Left ventricle myocardium superior (tissue), 1 donor: Measurements from ENCODE around the gene ZNF407. TPM values are rescaled to one million over a fixed set of nuclear protein-coding genes. Genes with fewer than 3 reads are reported as not detected.

ENCODE experiments used
- ATAC-seq: fragments of 200-7000 bp; cut with Tn5 transposase; one replicate; pipeline ENCODE4 v1.9.1; 2020; ENCODE audit warnings: mild to moderate bottlenecking, moderate library complexity
- DNase-seq: peaks from one replicate; pipeline ENCODE4 v3.0.0-alpha.2; 2020
- intact Hi-C: fragments of 100-400 bp; cut with micrococcal nuclease; formaldehyde crosslinking; loops from one replicate; pipeline ENCODE4 v1.11.0; 2022
- total RNA-seq: library from RNA; stranded (reverse); fragmentation: NEBNext Ultra II Directional; extraction: Animal tissue kit (Norgen Biotek cat#: 25700); gene quantifications from one replicate; pipeline ENCODE4 v1.2.1, GENCODE V29; 2021
- donor health status: DM: no; HTN: yes; CAD: no; lungs with severe emphysema.

The ZNF407 gene
- total RNA-seq, 1 donor from 2014 or later: 12.0 TPM

DNA sequence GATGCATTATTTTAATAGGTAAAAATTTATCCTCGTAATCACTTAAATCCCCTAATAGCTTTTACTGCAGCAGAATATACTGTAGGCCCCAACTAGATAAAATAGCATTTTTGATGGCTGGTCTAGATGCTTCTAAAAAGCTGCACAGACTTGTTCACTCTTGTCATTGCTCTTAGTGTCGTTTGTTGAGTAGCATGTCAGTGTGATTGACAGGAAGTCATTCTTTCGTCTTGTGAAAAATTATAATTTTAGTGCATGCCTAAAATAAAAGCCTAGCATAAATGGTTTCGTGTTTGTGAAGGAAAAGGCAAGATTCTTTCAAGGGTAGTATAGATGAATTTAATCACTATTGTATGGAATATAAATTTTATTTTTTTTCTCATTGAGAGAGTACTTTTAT lies 336.3 kb downstream of the ZNF407 start:
- no peak for ATAC-seq
- intact Hi-C loops: no loop called here
- DNase-seq: no peak

DNA sequence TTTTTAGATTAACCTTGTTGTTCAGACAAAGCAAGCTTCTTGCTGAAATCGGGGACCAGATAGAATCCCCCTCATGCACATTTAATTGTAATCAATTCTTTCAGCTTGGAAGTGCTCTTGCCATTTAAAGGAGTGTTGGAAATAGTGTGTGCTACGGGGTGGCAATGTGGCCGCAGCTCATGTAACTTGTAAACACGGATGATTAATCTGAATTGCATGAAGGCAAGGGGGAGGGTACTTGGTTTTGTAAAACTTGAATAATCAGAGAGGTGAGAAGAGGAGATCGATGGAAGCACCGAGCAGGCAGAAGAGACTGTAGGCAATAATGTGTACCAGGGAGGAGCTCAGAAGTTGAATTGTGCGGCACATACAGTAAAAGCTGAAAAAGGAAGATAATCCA lies 337.8 kb downstream of the ZNF407 start:
- DNase-seq: no peak
- no peak for ATAC-seq
- intact Hi-C loops: no loop called here

DNA sequence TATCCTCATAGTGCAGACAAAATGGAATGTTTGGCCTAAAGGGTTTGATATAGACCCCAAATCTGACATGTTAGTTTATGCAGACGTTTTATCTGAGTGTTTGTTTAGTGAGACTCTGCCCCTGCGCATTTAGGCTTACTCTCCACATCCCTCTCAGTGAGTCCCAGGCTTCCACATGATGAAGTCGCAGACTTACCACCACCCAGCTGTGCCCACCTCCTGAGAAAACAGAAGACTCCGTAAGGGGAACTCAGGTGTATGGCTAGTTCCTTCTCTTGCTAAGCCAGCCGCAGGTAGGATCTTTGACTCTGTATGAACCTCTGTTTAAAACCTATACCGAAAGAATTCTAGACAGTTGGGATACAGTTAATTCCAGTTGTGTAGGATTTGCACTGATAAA lies 338.7 kb downstream of the ZNF407 start:
- DNase-seq (no peak), ATAC-seq (no peak)
- intact Hi-C loops: no loop called here

DNA sequence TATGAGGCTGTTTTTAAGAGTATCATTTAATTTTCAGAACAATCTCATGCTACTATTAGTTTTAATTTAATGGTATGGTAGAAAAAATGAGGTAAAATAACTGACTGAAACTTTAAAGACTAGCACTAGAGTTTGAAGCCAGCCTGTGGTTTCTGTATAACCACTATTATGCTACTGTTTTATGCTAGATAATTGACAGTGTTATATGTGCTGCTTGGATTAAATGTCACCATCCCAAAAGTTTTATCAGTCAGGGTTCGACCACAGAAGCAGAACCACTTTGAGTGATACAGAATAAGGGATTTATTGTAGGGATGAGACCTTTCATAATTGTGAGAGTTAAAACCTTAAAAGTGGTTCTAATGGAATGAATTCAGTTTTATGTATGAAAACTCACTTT lies 339.6 kb downstream of the ZNF407 start:
- no peak for ATAC-seq
- intact Hi-C loops: no loop called here

DNA sequence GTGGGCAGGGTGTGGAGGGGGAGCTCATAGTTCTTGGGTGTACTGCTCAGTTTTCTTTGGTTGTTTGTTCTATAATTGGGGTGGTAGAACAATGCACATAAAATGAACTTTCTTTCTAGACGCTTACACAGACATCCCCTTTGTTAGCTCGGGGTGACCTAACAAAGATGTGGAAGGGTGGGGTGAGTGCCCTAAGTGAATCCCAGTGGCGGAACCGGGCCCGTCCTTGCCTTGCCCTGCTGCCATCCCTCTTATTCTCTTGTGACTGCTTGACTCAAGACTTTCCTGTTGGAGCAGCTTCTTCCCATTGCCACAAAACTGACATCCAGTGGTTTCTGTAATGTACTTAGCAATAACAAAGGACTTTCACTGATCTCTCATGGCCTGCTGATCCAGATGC lies 343.2 kb downstream of the ZNF407 start:
- no peak for ATAC-seq
- intact Hi-C loops: no loop called here
- DNase-seq: no peak

More for the DNA sequence above, 339.6 kb downstream of the ZNF407 start:
- DNase-seq: no peak

DNA sequence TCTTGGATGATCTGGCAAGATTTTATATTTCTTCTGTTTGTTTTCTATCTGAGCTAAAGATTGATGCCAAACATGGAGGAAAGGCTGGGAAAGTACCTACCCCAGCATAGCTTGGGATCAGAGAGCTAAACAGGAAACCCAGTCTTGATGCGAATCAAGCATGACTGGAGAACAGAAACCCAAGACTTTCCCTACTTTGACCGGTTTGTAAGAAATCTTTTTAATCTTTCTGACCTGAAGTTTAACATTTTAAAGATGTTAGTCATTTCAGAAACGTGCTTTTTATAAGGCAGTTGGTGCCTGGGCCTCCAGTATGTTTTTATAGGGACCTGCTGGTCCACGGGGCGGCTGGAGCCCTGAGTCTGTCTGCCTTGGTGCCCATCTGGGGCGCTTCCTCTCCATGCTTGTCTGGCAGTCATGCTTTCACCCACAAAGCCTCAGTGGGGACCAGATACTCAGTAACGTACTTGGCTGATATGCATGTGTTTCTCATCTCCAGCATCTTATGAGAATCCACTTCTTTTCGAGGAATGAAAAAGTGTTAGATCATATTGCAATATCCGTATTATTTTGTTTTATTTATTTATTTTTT lies 344.7 kb downstream of the ZNF407 start:
- no peak for ATAC-seq
- DNase-seq: no peak

DNA sequence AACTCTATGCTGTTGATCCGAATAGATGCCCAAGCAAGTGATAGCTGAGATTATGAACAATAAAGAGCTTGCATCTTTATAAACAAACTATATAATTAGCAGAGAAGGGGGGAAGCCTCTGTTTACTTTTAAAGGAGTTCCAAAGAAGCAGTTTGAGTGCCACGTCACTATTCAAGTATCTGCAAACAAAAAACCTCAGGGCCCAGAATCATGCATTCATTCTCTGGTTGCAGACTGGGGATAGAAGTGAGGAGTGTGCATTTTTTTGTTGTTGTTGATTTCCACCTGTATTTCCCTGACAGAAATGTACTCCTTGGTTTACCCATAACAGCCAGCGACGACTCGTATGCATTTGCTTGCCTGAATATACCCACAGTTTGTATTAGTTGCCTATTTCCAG lies 347.0 kb downstream of the ZNF407 start:
- ATAC-seq: no peak
- intact Hi-C loops: no loop called here
- DNase-seq: no peak

More for the DNA sequence above, 344.7 kb downstream of the ZNF407 start:
- intact Hi-C loops: no loop called here

DNA sequence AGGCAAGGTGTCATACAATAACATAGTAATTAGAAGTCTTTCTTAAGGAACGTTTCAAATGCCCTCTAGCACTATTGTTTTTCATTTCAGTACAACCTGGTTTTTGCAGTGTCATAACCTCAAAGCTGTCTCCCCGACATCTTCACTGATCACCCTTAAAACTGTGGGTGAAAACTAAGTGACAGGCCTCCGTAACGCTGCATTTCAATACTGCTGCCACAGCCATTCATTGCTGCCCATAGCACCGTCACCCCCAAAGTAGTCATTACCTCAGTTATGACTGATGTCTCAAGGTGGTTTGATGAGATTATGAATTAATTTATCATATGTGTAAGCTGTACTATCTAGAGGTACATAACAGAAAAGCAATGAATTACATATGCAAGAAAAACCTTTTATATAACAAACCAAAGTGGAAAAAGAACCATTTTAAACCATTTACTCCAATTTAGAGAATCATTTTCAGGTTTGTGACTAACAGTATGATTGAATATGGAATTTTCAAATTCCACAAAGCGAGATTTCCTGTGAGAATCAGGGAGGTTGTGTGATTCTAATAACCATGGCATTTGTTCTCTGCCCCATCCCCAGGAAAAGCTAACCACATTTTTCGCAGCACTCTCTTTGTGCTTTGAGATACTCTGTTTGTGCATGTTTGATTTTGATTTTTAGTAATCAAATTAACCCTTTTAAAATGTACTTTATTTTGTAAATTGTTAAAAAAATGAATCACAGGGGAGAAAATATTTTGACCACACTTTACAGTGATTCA lies 348.3 kb downstream of the ZNF407 start:
- DNase-seq: no peak
- ATAC-seq: no peak
- intact Hi-C loops: no loop called here

DNA sequence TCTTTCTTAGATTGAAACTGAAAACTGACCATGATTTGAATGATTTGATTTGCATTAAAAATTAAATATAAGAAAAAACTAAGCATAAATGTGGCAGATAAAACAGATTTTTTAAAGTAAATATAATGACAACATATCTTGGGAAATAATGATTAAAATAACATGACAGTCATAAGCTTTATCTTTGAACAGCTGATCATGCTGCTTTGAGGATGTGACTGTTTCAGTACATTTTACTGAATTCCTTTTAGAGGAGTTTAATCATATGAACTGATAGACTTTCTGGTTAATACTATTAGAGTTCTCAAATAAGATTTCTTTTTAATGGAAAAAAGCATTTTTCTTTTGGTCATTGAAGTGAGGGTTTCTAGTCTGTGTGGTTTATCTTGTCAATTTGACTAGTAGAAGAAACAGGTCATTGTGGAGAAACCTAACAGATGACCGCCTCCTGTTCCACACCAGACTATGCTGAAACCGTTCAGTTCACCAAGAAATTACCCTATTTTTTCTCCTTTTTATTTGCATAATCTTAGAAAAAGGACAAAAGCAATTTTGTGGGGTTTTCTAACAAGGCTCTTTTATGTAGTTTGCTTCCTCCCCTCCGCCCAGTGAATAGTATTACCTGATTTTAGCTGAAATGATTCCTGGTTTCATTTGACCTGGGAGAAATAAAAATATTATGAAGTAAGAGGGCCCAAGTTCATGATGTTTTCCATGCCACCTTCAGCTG lies 349.1 kb downstream of the ZNF407 start:
- intact Hi-C loops: no loop called here
- ATAC-seq (no peak), DNase-seq (no peak)

DNA sequence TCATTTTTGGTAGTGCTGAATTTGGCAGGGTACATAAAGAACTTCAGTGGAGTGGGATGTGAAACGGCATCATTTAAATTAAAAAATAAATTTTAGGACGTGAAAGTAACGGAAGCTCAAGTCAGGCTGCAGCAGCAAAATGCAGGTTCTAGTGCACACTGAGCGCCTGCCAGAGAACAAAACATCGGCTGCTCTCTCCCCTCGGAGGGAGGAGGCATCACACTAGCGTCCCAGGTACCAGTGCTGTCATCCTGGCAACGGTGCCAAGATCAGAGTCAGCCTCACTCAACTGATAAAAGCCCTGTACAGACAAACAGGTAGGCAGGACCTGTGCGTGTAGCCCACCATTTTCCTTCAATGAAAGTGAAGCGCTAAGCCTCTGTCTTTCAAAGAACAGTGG lies 349.7 kb downstream of the ZNF407 start:
- intact Hi-C loops: no loop called here
- ATAC-seq (no peak), DNase-seq (no peak)

DNA sequence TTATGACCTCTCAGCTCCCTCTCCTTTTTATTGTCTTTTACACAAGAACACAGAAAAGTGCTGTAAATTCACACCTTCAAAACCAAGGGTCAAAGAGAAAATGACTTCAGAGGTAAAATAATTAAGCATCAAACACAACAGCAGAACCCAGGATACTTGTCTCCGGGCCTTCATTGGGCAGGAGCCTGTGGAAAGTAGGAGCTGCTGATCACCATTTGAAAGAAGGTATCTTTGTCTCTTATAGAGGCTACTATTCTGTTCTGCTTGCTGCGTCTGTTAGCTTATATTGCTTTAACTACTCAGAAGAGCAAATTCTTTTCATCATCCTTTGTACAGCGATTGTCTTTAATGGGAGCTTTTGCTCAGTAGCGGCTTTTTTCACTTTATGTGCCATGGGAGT lies 350.2 kb downstream of the ZNF407 start:
- ATAC-seq (no peak), DNase-seq (no peak)
- intact Hi-C loops: no loop called here

DNA sequence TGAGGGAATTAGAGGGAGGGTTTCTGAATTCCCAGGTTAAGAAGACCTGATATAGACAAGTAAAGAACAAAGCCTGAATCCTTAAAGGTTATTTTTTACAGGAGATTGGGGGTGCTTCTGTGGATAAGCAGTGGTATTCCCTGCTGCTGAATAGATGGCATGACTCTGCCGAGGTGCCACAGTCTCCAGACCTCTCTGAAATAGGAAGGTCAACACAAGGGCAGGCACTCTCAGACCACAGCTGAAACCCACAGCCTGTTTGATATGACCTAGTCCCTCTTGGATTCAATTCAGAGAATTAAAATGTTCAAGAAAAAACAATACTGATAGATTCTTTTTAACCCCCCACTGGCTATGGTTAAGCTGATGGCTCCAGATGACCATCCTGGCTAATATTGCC lies 351.9 kb downstream of the ZNF407 start:
- DNase-seq (no peak), ATAC-seq (peak; percentile 54)
- intact Hi-C loops: no loop called here

DNA sequence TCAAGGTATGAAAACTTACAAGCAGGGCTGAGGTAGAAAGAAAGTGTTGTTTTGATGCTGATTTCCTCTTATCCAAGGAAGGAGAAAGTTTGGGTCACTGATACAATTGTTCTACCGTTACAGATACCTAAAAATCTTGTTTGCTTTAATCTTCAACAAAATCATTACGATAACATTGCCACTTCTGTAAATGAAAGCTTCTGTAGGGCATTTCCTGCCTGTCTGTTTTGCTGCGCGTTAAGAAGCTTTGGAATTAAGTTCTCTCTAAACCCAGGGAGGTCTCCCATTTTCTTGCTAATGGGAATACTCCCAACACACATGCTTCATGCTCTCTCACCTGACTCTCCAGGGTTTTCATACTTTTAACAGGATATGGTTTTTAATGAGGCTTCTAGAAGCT lies 352.8 kb downstream of the ZNF407 start:
- ATAC-seq: no peak
- no peak for DNase-seq
- intact Hi-C loops: no loop called here

DNA sequence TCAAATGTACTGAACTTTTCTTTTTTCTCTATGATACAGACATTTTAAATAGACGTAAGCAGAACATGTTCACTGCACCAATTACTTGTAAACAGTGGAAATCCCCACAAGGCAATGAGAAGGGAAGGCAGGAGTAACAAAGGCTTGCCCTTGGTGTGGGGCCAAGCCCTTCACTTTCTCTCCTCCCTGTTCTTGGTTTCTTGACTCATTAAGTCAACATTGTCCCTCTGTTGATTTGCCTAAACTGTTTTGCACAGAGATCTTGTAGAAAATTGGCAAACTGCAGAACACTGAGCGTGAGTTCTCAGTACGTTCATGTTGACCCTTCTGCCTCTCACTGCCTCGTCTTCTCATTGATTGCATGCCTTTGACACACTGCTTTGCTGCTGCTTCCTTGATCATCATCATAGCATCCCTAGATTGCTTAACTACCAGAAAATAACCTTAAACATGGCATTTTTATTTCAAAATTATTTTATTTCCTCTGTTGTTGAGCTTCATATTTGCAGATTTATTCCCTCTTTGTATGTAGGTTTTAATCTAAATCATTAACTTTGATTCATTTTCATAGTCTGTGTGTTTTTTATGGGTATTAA lies 353.6 kb downstream of the ZNF407 start:
- DNase-seq (peak; percentile 49), ATAC-seq (peak; percentile 85)
- intact Hi-C loops: no loop called here

DNA sequence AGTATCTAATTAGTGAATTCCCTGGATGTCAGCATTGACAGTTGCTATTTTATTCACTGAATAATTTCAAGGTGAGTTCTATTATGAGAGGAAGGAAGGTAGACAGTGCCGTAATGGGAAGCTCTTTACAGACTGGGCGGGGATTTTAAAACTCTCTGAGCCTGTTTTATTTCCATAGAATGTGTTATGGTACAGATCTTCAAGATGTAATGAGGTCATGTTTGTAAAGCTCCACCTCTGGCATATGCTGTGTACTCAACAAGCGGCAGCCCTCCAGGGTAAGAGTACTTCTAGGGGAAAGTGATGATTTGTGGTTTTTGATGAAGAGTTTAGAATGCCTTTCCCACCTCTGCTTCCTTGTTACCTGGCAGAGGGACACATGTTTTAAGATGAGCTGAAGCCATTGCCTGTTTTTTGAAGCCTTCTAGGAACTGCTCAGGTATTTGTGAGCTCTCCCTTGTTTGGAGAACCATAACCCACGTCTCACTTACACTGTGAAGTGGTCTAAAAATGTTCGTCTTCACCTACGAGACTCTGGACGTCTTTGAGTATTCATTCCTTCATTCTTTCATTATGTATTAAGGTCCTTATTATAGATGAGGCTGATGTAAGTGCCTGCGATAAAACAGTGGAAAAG lies 360.0 kb downstream of the ZNF407 start:
- DNase-seq (no peak), ATAC-seq (no peak)
- intact Hi-C loops: no loop called here

DNA sequence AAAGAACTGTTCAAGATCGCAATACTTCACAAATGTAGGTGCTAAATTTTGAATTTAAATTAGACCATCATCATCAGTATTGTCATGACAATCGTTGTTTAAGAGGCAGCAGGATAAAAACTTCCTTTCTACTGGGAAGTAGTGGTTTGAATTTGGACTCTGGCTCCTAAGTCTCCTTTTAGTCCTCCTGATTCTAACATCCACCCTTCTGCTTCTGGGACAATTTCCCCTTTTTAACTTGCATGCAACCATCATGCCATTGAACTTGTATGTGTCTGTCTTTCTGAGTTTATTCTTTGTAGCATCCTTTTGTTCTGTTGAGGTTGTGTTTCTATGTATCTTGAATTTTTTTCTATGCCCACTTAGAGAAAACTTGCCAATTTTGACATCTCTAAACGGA lies 361.5 kb downstream of the ZNF407 start:
- DNase-seq (no peak), ATAC-seq (no peak)
- intact Hi-C loops: no loop called here

DNA sequence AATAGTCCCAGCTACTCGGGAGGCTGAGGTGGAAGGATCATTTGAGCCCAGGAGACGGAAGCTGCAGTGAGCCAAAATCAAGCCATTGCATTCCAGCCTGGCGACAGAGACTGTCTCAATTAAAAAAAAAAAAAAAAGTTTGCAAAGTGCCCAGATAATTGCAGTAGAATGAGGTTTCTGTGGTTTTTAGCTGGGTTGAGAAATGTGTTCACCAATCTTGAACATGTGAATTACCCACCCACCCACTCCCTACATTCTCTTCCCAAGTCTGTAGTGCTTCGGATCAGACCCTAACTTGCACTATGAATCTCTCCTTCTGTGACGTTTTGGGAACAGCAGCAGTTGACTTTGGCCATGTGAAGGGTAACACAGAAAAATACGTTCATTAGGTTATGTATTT lies 363.9 kb downstream of the ZNF407 start:
- intact Hi-C loops: no loop called here
- ATAC-seq (no peak), DNase-seq (no peak)

DNA sequence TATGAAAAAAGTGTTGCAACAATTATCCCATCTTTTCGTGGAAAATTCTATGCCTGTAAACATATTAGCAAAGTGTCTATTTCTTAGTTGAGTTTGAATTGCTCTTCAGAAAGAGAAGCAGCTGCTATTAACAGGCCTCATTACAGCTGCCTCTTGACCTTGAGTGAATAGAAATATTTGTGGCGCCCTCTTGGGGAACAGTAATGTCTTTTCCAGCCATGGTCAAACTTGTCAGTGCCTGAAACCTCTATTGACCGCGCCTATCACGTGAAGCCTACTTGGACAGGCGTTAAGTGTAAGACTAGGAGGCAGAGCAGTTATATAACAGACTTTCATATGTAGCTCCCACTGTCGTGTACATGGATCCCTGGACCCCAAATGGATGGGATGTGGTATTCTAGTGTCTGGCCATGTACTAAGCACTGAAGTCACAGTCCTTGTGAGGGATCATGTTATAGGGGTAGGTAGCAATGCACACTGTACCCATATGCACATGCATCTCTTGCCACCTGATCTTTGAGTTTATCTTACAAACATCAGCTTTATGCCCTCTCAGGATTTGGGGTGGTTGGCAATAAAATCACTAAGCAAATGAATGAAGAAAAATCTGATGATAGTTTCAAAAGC lies 366.3 kb downstream of the ZNF407 start:
- intact Hi-C loops: no loop called here
- DNase-seq: no peak

DNA sequence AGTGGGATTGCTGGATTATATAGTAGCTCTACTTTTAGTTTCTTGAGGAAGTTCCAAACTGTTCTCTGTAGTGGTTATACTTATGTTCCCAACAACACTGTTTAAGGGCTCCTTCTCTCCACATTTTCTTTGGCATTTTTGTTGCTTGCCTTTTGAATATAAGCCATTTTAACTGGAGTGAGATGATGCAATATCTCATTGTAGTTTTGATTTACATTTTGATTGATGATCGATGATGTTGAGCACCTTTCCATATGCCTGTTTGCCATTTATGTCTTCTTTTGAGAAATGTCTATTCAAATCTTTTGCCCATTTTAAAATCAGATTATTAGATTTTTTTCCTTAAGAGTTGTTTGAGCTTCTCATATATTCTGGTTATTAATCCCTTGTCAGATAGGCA lies 368.0 kb downstream of the ZNF407 start:
- intact Hi-C loops: no loop called here
- DNase-seq (no peak), ATAC-seq (no peak)

More for the DNA sequence above, 366.3 kb downstream of the ZNF407 start:
- ATAC-seq: peak; percentile 94
